Islet of Langerhans (tissue), 1 donor: Measurements from ENCODE around the gene NSG1.
"Not testable (repeated sequence)": the region's sequence is repeated elsewhere in the genome, so short reads cannot be mapped to it uniquely, and the experiment has no call there.

Source experiments
- FAIRE-seq: peaks from one replicate; lab custom pipeline; 2011; peaks lifted over from hg19 to GRCh38; lab: Jason Lieb, UNC

NSG1 gene

GRCh38 chr4:4416981-4417380 lies 30.1 kb downstream of the NSG1 start:
- FAIRE-seq = no peak

GRCh38 chr4:4417886-4418285 lies 31.0 kb downstream of the NSG1 start:
- FAIRE-seq = no peak

DNA sequence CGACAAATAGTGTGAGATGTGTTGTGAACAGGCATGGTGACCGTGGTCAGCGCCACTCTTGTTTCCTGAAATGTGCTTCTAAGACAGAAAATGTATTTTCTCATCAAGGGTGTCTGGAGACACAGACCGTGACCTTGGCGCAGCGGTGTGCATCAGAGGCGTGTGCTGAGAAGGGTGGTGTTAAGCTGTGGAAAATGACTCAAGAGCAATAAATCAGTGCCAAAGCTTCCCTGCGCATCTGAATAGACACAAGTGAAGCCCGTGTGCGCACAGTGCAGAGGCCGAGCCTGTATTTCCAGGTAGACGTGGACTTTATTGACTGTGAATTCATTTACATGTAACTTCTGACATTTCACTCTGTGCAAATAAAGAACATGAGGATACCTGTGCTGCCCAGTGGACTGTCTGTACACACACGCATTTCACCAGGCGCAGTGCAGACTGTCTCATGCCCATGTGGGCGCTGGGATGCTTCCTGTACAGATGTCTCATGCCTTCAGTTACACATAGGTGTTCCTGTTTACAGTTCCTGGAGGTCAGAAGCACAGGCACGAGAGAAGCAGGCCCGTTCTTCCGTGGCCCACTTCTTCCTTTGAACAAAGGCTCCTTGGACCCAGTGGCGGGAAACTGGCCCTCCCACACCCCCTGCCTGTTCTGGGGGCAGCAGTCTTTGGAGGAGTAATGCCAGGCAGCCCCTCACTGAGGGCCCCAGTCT lies 31.9 kb downstream of the NSG1 start:
- FAIRE-seq = no peak

GRCh38 chr4:4419896-4420295 lies 33.0 kb downstream of the NSG1 start:
- no peak for FAIRE-seq

- FAIRE-seq = no peak
These were observed 33.5 kb downstream of the NSG1 start for GRCh38 chr4:4420421-4420820.

DNA sequence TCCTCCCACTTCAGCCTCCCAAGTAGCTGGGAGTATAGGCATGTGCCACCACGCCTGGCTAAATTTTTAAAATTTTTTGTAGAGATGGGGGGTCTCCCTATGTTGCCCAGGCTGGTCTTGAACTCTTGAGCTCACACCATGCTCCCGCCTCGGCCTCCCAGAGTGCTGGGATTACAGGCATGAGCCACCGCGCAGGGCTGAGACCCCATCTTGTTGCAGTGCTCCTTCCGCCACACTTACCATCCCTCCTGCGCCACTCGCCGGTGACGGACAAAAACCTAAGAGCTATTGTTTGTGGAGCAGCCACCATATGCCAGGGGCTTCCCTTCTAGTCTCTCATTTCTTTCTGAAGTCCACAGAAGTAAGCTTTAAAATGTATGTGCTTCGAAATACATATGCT lies 34.5 kb downstream of the NSG1 start:
- no peak for FAIRE-seq

- not testable (repeated sequence) for FAIRE-seq
These were observed 35.2 kb downstream of the NSG1 start for GRCh38 chr4:4422117-4422516.

GRCh38 chr4:4422856-4423499 lies 36.1 kb downstream of the NSG1 start:
- FAIRE-seq = no peak

DNA sequence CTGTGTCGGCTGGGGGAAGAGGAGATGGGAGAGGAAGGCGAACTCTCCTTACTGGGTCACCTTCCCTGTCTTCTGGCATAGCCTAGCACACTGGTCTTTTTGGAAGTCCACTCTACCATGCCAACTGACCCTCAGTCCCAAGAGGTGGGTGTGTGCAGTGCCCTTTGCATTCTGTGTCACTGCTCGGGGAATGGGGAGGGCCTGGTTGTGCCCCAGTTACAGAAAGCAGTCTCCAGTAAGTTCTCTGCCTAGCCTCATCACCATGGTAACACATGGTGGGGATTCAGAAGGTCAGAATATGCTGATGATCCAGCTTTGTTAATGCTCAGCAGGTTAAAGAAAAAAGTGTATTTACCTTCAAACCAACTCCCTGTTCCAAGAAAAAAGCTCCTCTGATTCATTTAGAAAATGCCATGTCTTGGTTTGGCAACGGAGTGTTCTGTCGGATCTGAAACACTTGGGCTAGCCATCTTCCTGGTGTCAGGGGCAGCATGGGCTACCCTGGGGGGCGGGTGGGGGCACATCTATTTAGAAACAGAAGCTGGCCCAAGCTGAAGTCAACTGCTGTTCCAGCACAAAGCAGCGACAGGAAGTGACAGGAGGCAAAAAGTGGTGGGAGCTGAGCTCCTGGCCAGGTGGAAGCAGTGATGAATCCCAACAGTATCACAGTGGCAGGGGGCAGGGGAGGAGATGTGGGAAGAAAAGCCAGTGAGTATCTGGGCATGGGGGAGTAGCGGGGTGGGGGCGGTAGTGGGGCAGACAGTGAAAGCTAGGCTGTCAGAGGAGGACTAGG lies 37.0 kb downstream of the NSG1 start:
- FAIRE-seq = peak; percentile 13

- no peak for FAIRE-seq
These were observed 37.7 kb downstream of the NSG1 start for GRCh38 chr4:4424499-4425115.

DNA sequence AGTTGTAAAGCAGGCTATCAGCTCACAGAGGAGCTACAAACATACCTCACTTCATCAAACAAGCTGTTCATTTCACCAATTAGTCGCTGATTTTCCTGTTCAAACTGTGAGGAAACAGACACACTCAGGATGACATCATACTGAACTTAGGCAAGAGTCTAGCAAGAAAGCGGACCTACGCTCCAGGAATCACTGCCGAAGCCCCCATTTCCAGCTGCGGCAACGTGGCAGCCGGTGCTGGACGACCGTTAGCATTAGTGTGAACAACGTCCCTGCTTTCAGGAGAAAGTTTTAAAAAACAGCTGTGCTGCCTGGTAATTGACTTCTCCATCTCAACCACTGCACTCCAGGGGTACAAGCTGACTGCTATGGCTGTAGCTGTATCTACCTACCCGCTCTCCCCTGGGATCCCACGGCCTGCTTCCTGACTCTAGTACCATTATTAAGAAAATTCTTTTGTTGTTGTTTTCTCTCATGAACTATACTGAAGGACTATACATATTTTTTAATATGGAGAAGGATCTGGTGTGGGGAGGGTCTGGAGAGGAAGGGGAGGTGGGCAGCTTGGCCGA lies 38.3 kb downstream of the NSG1 start:
- no peak for FAIRE-seq

DNA sequence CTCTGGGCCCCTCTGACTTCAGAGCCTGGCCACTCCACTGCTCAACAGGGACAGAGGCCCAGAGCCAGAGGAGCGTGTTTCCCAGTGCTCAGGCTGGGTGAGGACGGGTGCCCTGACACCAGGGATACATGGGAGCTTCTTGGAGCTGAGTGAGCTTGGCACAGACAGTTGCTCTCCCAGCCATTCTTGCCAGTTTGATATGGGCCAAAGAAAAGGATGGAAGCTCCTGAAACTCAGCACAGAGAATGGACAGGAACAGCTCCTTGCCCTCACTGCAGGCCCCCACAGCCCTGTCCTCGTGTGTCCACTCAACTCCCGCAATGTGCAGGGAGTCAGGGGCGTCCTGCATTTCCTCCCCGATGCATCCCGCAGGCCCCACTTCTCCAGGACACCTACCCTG lies 38.8 kb downstream of the NSG1 start:
- no peak for FAIRE-seq

DNA sequence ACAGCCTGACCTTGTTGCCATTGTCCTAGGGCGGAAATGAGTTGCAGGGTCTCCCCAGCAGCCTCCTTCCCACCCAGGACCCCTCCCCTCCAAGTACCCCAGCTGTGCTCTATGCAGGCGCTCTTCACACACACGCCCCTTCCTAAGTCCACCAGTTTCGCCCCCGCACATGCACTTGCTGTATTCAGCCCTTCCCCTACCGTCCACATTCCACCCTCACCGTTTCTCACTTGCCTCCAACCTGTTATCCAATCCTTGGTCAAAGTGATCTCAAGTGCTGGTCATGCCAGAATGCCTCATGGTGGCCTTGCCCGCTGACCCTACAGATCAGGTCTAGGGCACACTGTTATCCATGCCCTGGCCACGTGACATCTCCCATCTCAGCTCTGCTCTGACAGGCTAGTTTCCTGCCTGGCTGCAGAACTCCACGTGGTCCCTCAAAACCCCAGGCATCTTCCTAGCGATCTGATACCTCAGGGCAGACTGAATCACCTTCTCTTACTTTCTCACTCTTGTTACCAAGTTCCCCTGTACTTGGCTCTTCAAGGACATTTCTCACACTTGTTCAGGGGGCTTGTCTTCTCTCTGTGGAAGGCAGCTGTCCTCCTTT lies 39.7 kb downstream of the NSG1 start:
- FAIRE-seq = no peak

- no peak for FAIRE-seq
These were observed 40.4 kb downstream of the NSG1 start for GRCh38 chr4:4427121-4427870.

DNA sequence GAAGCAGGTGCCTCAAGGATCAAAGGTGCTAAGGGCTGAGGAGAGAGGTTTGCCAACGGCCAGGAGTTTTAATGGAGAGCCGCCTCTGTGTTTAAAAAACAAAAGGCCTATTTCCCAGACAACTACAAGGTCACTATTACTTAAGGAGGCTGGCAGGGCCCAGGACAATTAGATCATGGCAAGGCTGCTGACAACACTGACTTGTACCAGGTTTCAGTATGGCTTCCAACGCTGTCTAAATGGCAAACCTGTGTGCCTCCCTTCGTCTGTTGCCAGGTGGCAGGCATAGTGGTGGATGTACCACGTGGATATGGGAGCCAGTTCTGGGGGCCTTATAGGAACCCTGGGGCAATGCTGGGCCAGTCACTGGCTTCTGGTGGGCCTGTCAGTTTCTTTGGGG lies 41.0 kb downstream of the NSG1 start:
- no peak for FAIRE-seq

- no peak for FAIRE-seq
These were observed 42.3 kb downstream of the NSG1 start for GRCh38 chr4:4428966-4429875.

DNA sequence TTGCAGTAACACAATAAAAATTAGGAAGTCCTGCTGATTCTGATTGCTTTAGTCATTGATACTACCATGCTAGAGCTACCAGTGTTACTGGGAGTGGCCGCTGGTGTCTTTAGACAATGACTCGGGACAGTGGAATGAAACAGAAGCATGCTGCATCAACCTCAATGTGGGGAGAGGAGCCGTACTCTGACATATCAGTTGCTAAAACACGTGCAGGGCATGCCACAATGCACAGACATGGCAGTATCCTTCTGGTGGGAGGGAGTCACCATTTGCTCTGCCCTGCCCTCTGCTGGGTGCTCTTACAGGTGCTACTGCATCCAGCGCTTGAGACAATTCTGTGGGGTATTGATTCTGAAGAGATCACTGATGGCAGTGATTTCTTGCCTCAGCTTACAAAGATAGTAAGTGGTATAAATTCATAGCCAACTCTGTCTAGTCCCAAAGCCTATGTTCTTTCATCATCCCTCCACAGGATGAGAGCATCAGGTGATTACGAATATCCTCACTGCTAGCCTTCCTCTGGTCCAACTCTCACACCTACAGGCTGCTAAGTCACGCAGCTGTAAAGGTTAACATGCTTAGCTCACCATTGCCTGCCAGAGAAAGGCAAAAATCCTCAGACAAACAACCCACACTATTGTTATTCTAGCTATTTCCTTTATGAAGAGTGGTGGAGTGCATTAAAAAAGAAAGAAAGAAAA lies 43.7 kb downstream of the NSG1 start:
- no peak for FAIRE-seq

DNA sequence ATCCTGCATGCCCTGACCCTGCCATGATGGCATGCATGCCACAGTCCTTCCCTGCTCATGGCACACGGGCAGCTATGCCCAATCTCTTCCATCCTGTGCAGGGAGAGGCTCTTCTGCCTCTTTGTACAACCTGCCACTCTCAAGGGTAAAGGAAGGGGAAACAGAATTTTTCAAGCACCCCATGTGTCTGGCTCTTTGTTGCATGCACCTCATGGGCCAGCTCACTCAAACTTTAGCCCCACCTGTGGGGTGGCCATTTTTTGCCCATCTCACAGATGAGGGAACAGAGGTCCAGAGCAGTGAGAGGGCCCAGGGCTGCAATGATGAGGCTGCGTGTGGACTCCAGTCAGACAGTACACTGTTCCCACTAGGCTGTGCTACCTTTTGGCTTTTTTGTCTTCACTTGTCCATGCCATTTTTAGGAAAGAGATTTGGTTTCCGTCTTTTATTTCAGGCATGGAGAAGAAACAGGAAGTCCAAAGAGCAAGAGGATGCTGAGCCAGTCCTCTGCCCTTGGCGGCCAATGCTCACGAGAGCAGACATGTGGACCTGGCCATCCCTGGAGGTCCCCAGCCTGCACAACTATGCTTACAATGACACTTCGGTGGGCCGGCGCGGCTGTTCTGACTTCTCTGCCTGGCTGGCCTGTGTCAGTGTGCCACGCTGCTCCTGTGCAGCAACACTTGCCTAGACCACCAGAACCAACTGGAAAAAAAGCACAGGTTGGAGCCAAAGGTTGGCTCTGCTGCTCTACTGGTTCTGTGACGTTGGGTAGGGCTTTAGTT lies 45.6 kb downstream of the NSG1 start:
- no peak for FAIRE-seq

DNA sequence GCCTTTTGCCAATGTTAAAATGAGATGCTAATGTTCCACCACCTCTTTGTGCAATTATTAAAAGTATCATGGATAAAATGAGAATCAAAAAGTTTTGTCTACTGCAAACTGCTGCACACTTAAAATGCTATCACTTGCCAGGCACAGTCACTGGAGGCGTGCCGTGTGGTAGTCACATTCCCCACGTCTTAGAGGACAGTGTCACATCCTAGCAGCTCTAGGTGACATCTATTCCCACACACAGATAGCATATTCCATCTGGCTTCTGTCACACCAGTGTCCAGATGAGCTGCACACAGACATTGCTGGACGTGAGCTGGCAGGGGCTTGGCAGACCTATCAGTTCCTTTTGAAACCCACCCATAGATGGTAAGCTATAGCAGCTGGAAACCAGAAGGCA lies 47.0 kb downstream of the NSG1 start:
- no peak for FAIRE-seq
